CD8-positive, alpha-beta memory T cell (primary cell): Measurements from ENCODE around the gene ZBTB11. TPM values are rescaled to one million over a fixed set of nuclear protein-coding genes. Genes with fewer than 3 reads are reported as not detected.
"Not testable (repeated sequence)": the region's sequence is repeated elsewhere in the genome, so short reads cannot be mapped to it uniquely, and the experiment has no call there.

ENCODE experiments used
- CTCF ChIA-PET: fragments of 350-600 bp; sonication (Branson Sonifier 250); formaldehyde crosslinking; loops from one replicate; lab custom pipeline; 2021; ENCODE audit warnings: antibody characterized with exemption; lab: Charles Lee
- POLR2A ChIA-PET: fragments of 350-600 bp; sonication (Branson Sonifier 250); formaldehyde crosslinking; loops from one replicate; lab custom pipeline; 2021; ENCODE audit warnings: antibody characterized with exemption; lab: Charles Lee
- DNase-seq, 5 donors: peaks; one replicate each; pipeline versions ENCODE4 v3.0.0 to v3.0.0-alpha.2; 2020 to 2022; ENCODE audit warnings: mixed read lengths in 1 of 5
- H3K27ac ChIP-seq: one replicate; pipeline ENCODE4 v1.7.0; 2013; ENCODE audit warnings: low read depth, mild to moderate bottlenecking, low read length, moderate library complexity
- H3K27me3 ChIP-seq: 2 replicates; pipeline ENCODE4 v1.7.0; 2013; ENCODE audit warnings: low read length, mild to moderate bottlenecking; ENCODE audit not compliant: insufficient read depth, poor library complexity, severe bottlenecking
- H3K36me3 ChIP-seq: 2 replicates; pipeline ENCODE4 v1.7.0; 2013; ENCODE audit warnings: mild to moderate bottlenecking, low read length, moderate library complexity; ENCODE audit not compliant: insufficient read depth
- H3K4me1 ChIP-seq: 2 replicates; pipeline ENCODE4 v1.7.0; 2013; ENCODE audit warnings: mild to moderate bottlenecking, low read length, moderate library complexity; ENCODE audit not compliant: insufficient read depth
- H3K4me3 ChIP-seq: 2 replicates; pipeline ENCODE4 v1.7.0; 2013; ENCODE audit warnings: mild to moderate bottlenecking, low read length
- H3K9me3 ChIP-seq: 2 replicates; pipeline ENCODE4 v1.7.0; 2013; ENCODE audit warnings: mild to moderate bottlenecking, low read length
- H3K27ac Mint-ChIP-seq, 8 donors: one replicate each; pipeline ENCODE4 v1.8.0; 2020 to 2021; ENCODE audit warnings: mixed read lengths in 8 of 8, mild to moderate bottlenecking in 6 of 8, inconsistent platforms in 3 of 8, moderate library complexity in 3 of 8
- H3K27me3 Mint-ChIP-seq, 2 donors: one replicate each; pipeline ENCODE4 v1.8.0; 2020 to 2021; ENCODE audit warnings: mixed read lengths in 2 of 2, mild to moderate bottlenecking in 1 of 2, moderate library complexity in 1 of 2
- H3K36me3 Mint-ChIP-seq, 3 donors: one replicate each; pipeline ENCODE4 v1.8.0; 2020 to 2021; ENCODE audit warnings: mixed read lengths in 3 of 3, inconsistent platforms in 1 of 3, mild to moderate bottlenecking in 1 of 3
- H3K4me1 Mint-ChIP-seq, 3 donors: one replicate each; pipeline ENCODE4 v1.8.0; 2020 to 2021; ENCODE audit warnings: mixed read lengths in 3 of 3, inconsistent platforms in 1 of 3, mild to moderate bottlenecking in 1 of 3
- H3K4me3 Mint-ChIP-seq, 7 donors: one replicate each; pipeline ENCODE4 v1.8.0; 2020 to 2021; ENCODE audit warnings: mixed read lengths in 7 of 7, mild to moderate bottlenecking in 6 of 7, moderate library complexity in 4 of 7, inconsistent platforms in 2 of 7
- H3K9me3 Mint-ChIP-seq, 5 donors: one replicate each; pipeline ENCODE4 v1.8.0; 2020 to 2022; ENCODE audit warnings: mixed read lengths in 5 of 5, mild to moderate bottlenecking in 3 of 5, moderate library complexity in 2 of 5, inconsistent platforms in 1 of 5
- polyA plus RNA-seq: library from polyadenylated mRNA; unstranded; fragments of 300-500 nt; fragmentation: Illumina TruSeq; gene quantifications from one replicate; pipeline ENCODE4 v1.2.3, GENCODE V29; 2021
- total RNA-seq, 2 experiments: library from RNA; stranded (reverse); gene quantifications; one replicate each; pipeline ENCODE4 v1.2.3, GENCODE V29; 2021

The ZBTB11 gene
- total and polyA plus RNA-seq, 3 experiments from 2014 or later: 14.5 to 29.7 (median 28.9) TPM

DNA sequence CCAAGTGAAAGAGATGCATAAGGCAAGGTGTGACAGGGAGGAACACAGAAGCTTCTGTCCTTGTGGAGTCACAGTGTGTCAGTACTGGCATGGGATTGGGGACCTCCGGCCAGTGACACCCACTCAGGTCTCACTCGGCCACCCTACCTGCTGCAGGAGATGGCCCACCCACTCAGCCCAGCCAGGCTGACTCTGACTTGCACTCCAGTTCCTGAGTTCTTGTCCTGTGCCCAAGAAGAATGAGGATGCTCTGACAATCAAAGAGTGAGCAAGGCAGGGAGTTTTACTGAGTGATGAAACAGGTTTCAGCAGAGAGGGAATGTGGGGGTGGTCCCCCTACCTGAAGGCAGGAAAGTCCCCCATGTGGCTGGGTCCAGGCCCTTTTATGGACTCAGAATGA lies 52.1 kb downstream of the ZBTB11 start:
- H3K27ac Mint-ChIP-seq: no peak overlapping the region
- Histone ChIP-seq H3K4me3 (no peak overlapping the region), H3K4me1 (no peaks in the 10 kb centered on the region), H3K36me3 (no peaks in the 10 kb centered on the region), H3K27ac (no peak overlapping the region), H3K9me3 (no peaks in the 10 kb centered on the region), H3K27me3 (no peaks in the 10 kb centered on the region)
- no peaks in the 10 kb centered on the region for H3K9me3 Mint-ChIP-seq
- no peaks in the 10 kb centered on the region for H3K4me1 Mint-ChIP-seq
- POLR2A ChIA-PET: no interaction called here
- no peak for DNase-seq
- CTCF ChIA-PET: no interaction called here
- no peaks in the 10 kb centered on the region for H3K27me3 Mint-ChIP-seq
- no peak overlapping the region for H3K4me3 Mint-ChIP-seq
- peaks cover 0 to 4% (median 3%) of the 10 kb centered on the region in 3 donors for H3K36me3 Mint-ChIP-seq

DNA sequence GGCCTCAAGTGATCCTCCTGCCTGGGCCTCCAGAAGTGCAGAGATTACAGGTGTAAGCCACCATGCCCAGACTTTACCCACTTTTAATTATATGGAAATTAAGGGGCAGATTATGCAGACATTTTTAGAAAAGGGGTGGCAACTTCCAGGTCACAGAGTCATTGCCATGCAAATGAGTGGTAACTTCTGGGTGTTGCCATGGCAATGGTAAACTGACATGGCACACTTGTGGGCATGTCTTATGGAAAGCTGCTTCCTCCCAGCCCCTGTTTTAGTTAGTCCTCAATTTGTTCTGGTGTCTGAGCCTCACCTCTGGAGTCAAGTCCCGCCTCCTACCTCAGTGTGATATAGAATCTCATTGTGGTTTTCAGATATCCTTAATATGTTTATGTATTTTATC lies 53.3 kb downstream of the ZBTB11 start:
- Histone ChIP-seq H3K4me1 (no peaks in the 10 kb centered on the region), H3K36me3 (no peaks in the 10 kb centered on the region), H3K27ac (no peak overlapping the region), H3K9me3 (no peaks in the 10 kb centered on the region), H3K27me3 (no peaks in the 10 kb centered on the region), H3K4me3 (no peak overlapping the region)
- Mint-ChIP-seq H3K27me3 (no peaks in the 10 kb centered on the region), H3K4me3 (no peak overlapping the region), H3K27ac (no peak overlapping the region), H3K9me3 (peaks cover 0 to 3% (median 0%) of the 10 kb centered on the region in 5 donors), H3K4me1 (no peaks in the 10 kb centered on the region), H3K36me3 (peaks cover 0 to 11% (median 4%) of the 10 kb centered on the region in 3 donors)
- POLR2A ChIA-PET: no interaction called here
- DNase-seq: no peak
- CTCF ChIA-PET: no interaction called here

DNA sequence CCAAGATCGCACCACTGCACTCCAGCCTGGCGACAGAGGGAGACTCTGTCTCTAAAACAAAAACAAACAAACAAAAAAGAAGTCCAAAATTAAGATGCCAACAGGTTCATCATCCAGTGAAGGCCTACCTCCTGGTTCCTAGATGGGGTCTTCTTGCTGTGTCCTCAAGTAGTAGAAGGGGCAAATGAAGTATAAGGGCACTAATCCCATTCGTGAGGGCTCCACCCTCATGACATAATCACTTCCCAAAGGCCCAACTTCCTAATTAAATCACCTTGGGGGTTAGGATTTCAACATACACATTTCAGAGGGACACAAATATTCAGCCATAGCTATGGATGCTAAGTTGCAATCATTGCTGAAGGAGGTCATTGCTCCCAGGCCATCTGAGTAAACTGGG lies 57.2 kb downstream of the ZBTB11 start:
- DNase-seq: no peak
- CTCF ChIA-PET: no interaction called here
- POLR2A ChIA-PET: no interaction called here
- H3K4me1 Mint-ChIP-seq: no peaks in the 10 kb centered on the region
- no peak overlapping the region for H3K27ac Mint-ChIP-seq
- no peaks in the 10 kb centered on the region for H3K27me3 ChIP-seq
- H3K27ac ChIP-seq: no peak overlapping the region
- no peaks in the 10 kb centered on the region for H3K4me1 ChIP-seq
- H3K4me3 Mint-ChIP-seq: no peak overlapping the region
- H3K9me3 ChIP-seq: no peaks in the 10 kb centered on the region
- H3K4me3 ChIP-seq: no peak overlapping the region
- peaks cover 0 to 11% (median 1%) of the 10 kb centered on the region in 3 donors for H3K36me3 Mint-ChIP-seq
- H3K36me3 ChIP-seq: no peaks in the 10 kb centered on the region
- no peaks in the 10 kb centered on the region for H3K27me3 Mint-ChIP-seq
- peaks cover 0 to 3% (median 0%) of the 10 kb centered on the region in 5 donors for H3K9me3 Mint-ChIP-seq

DNA sequence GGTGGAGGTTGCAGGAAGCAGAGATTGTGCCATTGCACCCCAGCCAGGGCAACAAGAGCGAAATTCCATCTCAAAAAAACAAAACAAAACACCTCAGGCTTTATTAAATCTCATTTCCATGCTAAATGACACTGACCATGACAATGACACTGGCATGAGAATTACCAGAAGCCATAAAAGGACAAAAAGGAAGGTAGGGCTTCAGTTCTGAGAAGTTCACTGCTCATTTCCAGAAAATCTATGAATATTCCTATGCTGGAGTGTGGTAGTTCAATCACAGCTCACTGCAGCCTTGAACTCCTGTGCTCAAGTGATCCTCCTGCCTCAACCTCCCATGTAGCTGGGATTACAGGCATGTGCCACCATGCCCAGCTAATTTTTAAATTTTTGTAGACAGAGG lies 58.2 kb downstream of the ZBTB11 start:
- no peak for DNase-seq
- ChIA-PET CTCF (no interaction called here), POLR2A (no interaction called here)
- Histone ChIP-seq H3K27ac (no peak overlapping the region), H3K4me1 (no peaks in the 10 kb centered on the region), H3K27me3 (no peaks in the 10 kb centered on the region), H3K9me3 (no peaks in the 10 kb centered on the region), H3K36me3 (no peaks in the 10 kb centered on the region), H3K4me3 (no peak overlapping the region)
- Mint-ChIP-seq H3K4me3 (no peak overlapping the region), H3K4me1 (no peaks in the 10 kb centered on the region), H3K36me3 (peaks cover 0 to 8% (median 1%) of the 10 kb centered on the region in 3 donors), H3K9me3 (peaks cover 0 to 3% (median 0%) of the 10 kb centered on the region in 5 donors), H3K27ac (no peak overlapping the region), H3K27me3 (no peaks in the 10 kb centered on the region)

DNA sequence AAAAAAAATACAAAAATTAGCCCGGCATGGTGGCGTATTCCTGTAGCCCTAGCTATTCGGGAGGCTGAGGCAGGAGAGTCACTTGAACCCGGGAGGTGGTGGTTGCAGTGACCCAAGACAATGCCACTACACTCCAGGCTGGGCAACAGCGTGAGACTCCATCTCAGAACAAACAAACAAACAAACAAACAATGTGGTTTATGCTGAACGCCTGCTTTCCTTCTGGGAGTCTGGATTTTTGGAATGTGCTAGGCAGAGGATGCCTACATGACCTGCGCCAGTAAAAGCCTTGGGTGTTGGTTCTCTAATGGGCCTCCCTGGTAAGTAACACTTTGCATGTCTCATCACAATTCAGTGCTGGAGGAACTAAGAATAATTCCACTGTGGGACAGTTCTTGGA lies 59.5 kb downstream of the ZBTB11 start:
- Mint-ChIP-seq H3K36me3 (peaks cover 0 to 8% (median 0%) of the 10 kb centered on the region in 3 donors), H3K27me3 (no peaks in the 10 kb centered on the region), H3K9me3 (peaks cover 0 to 3% (median 0%) of the 10 kb centered on the region in 5 donors), H3K27ac (no peak overlapping the region), H3K4me1 (no peaks in the 10 kb centered on the region), H3K4me3 (no peak overlapping the region)
- Histone ChIP-seq H3K9me3 (no peaks in the 10 kb centered on the region), H3K36me3 (no peaks in the 10 kb centered on the region), H3K4me1 (no peaks in the 10 kb centered on the region), H3K4me3 (no peak overlapping the region), H3K27ac (no peak overlapping the region), H3K27me3 (no peaks in the 10 kb centered on the region)
- ChIA-PET CTCF (no interaction called here), POLR2A (no interaction called here)
- DNase-seq: no peak

DNA sequence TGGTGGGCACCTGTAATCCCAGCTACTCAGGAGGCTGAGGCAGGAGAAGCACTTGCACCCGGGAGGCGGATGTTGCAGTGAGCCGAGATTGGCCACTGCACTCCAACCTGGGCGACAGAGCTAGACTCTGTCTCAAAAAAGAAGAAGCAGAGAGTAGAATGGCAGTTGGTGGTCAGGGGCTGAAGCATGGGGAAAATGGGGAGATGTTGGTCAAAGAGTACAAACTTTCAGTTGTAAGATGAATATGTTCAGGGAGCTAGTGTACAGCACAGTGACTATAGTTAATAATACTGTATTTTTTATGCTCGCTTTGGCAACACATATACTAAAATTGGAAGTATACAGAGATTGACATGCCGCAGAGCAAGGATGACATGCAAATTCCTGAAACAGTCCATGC lies 61.4 kb downstream of the ZBTB11 start:
- Mint-ChIP-seq H3K36me3 (peaks cover 0 to 8% (median 0%) of the 10 kb centered on the region in 3 donors), H3K27me3 (no peaks in the 10 kb centered on the region), H3K4me1 (no peaks in the 10 kb centered on the region), H3K4me3 (no peak overlapping the region), H3K27ac (no peak overlapping the region), H3K9me3 (peaks cover 0 to 3% (median 0%) of the 10 kb centered on the region in 5 donors)
- no peaks in the 10 kb centered on the region for H3K9me3 ChIP-seq
- no peaks in the 10 kb centered on the region for H3K4me1 ChIP-seq
- H3K27ac ChIP-seq: no peak overlapping the region
- no peak for DNase-seq
- no peaks in the 10 kb centered on the region for H3K36me3 ChIP-seq
- POLR2A ChIA-PET: no interaction called here
- CTCF ChIA-PET: no interaction called here
- no peaks in the 10 kb centered on the region for H3K27me3 ChIP-seq
- no peak overlapping the region for H3K4me3 ChIP-seq

DNA sequence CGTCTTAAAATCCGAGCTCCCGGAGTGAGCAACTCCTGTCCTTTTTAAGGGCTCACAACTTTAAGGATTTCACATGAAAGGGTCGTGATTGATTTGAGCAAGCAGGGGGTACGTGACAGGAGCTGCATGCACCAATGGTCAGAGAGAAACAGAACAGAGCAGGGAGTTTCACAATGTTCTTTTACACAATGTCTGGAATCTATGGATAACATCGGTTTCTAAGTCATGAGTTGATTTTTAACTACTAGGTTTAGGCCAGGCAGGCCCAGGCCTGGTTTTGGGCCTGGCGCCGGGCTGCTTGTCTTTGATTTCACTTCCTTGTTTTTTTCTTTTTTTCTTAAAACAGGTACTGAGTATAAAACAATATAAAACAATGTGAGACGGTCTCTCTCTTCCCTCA lies 63.9 kb downstream of the ZBTB11 start:
- H3K4me3 Mint-ChIP-seq, DNase-seq, H3K4me1 Mint-ChIP-seq, H3K4me3 ChIP-seq, H3K36me3 Mint-ChIP-seq, H3K27ac Mint-ChIP-seq, H3K9me3 ChIP-seq, H3K27me3 Mint-ChIP-seq, CTCF ChIA-PET, H3K4me1 ChIP-seq, H3K9me3 Mint-ChIP-seq, H3K27ac ChIP-seq, H3K27me3 ChIP-seq, H3K36me3 ChIP-seq: not testable (repeated sequence)
- POLR2A ChIA-PET: interaction anchor here (0.6 kb wide), 1 partner anchor 13 kb away, joined by 3 read pairs; no protein-coding TSS in a partner anchor

DNA sequence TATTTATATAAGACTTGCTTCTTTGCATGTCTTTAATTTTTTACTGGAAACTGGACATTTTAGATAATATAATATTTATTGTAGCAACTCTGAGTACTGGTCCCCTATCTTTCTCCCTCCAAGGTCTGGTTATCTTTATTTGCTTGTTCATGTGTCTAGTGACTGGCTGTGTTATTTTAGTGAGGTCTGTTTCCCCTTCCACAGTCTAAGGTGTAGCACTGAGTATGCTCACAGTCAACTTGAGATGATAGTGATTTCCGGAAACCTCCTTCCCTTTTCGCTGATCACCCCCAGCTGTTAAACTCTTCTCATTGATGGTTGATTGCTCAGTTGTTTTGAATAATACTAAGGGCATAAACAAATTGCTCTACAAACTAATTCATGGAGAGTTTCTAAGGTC lies 65.9 kb downstream of the ZBTB11 start:
- H3K27ac Mint-ChIP-seq: no peak overlapping the region
- ChIA-PET POLR2A (no interaction called here), CTCF (no interaction called here)
- DNase-seq: no peak
- no peaks in the 10 kb centered on the region for H3K36me3 ChIP-seq
- no peak overlapping the region for H3K4me3 ChIP-seq
- H3K27me3 Mint-ChIP-seq: no peaks in the 10 kb centered on the region
- no peaks in the 10 kb centered on the region for H3K27me3 ChIP-seq
- H3K9me3 Mint-ChIP-seq: peaks cover 0 to under 1% (median 0%) of the 10 kb centered on the region in 5 donors
- H3K9me3 ChIP-seq: no peaks in the 10 kb centered on the region
- H3K4me1 ChIP-seq: no peaks in the 10 kb centered on the region
- no peak overlapping the region for H3K4me3 Mint-ChIP-seq
- H3K27ac ChIP-seq: no peak overlapping the region
- no peaks in the 10 kb centered on the region for H3K4me1 Mint-ChIP-seq
- no peaks in the 10 kb centered on the region for H3K36me3 Mint-ChIP-seq

DNA sequence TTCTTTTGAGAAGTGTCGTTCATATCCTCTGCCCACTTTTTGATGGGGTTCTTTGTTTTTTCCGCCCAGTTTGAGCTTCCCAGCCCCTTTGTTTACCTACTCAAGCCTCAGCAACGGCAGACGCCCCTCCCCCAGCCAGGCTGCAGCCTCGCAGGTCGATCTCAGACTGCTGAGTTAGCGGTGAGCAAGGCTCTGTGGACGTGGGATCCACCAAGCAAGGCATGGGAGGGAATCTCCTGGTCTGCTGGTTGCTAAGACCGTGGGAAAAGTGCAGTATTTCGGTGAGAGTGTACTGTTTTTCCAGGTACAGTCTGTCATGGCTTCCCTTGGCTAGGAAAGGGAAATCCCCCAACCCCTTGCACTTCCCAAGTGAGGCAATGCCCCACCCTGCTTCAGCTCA lies 71.5 kb downstream of the ZBTB11 start:
- DNase-seq, H3K27ac Mint-ChIP-seq, H3K36me3 ChIP-seq, H3K4me1 Mint-ChIP-seq, H3K4me1 ChIP-seq, H3K9me3 Mint-ChIP-seq, H3K4me3 Mint-ChIP-seq, CTCF ChIA-PET, H3K9me3 ChIP-seq, POLR2A ChIA-PET, H3K27ac ChIP-seq, H3K27me3 Mint-ChIP-seq, H3K4me3 ChIP-seq, H3K27me3 ChIP-seq, H3K36me3 Mint-ChIP-seq: not testable (repeated sequence)
